ENCODE data around the gene PIK3AP1. TPM values are rescaled to one million over a fixed set of nuclear protein-coding genes. Genes with fewer than 3 reads are reported as not detected.

Gene PIK3AP1
- total and polyA plus RNA-seq, 10 of the 15 experiments (the other 5 are each of a cell fraction or from before 2014, with no cell fraction given): 26.2 to 306 (median 119) TPM

DNA sequence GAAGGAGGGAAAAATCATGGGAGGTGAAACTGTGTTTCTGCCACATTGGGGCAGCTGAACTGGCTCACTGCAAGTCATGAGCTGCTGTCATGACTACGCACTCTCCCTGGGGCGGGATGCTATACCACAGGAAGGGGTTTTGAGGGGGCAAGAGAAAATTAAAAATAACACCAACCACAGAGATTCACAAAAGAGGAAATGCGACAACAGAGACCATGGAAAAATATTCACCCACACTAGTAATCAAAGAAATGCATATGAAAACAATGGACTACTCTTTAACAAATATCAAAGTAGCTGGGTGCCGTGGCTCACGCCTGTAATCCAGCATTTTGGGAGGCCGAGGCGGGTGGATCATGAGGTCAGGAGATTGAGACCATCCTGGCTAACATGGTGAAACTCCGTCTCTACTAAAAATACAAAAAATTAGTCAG is 68.3 kb downstream of the PIK3AP1 start (continued):
- TF ChIP-seq ZNF207 (IDR thresholded peaks at IDR 0.05; ENCODE audit: borderline replicate concordance) (no peak), CREB1 (IDR thresholded peaks at IDR 0.05; ENCODE audit: low read depth) (peak; percentile 59), SRF (IDR thresholded peaks at IDR 0.05; ENCODE audit: low read depth in 2 of 2, low read length in 2 of 2) (no peak), GATAD2B (conservative IDR thresholded peaks at IDR 0.05; ENCODE audit: low read depth) (peak; percentile 47; the same call in 1 of the 2 replicates), HSF1 (IDR thresholded peaks at IDR 0.05; ENCODE audit: low read depth, low read length) (no peak), RUNX3 (IDR thresholded peaks at IDR 0.05; ENCODE audit: low read length) (peak; percentile 98), TCF3 (IDR thresholded peaks at IDR 0.05; ENCODE audit: borderline replicate concordance, insufficient read depth, low read depth, low read length) (peak; percentile 89), RFX5 (IDR thresholded peaks at IDR 0.05; ENCODE audit: low read depth, low read length) (no peak), BMI1 (IDR thresholded peaks at IDR 0.05; ENCODE audit: borderline replicate concordance) (peak; percentile 92), NFIC (IDR thresholded peaks at IDR 0.05; ENCODE audit: low read depth, low read length) (peak; percentile 90), MTA2 (IDR thresholded peaks at IDR 0.05; ENCODE audit: low read depth) (peak; percentile 92), ATF7 (IDR thresholded peaks at IDR 0.05; ENCODE audit: low read depth) (peak; percentile 76), USF1 (IDR thresholded peaks at IDR 0.05; ENCODE audit: borderline replicate concordance, extremely low read length, insufficient read depth, low read depth, low read length) (no peak), POLR2AphosphoS2 (IDR thresholded peaks at IDR 0.05; ENCODE audit: low read depth, low read length) (no peak), POLR2AphosphoS5 (IDR thresholded peaks at IDR 0.05; ENCODE audit: low read length) (no peak; the same call in 1 of the 2 replicates), ZBTB40 (IDR thresholded peaks at IDR 0.05; ENCODE audit: borderline replicate concordance) (peak; percentile 29; the same call in 1 of the 2 replicates), ASH2L (IDR thresholded peaks at IDR 0.05; ENCODE audit: borderline replicate concordance, low read depth) (no peak), ZSCAN29 (IDR thresholded peaks at IDR 0.05) (no peak), IRF4 (IDR thresholded peaks at IDR 0.05; ENCODE audit: low read depth, low read length) (peak; percentile 69; the same call in 1 of the 2 replicates), SIX5 (IDR thresholded peaks at IDR 0.05; ENCODE audit: low read depth, low read length, severe bottlenecking) (no peak)
- TF ChIP-seq, protein P1, sequence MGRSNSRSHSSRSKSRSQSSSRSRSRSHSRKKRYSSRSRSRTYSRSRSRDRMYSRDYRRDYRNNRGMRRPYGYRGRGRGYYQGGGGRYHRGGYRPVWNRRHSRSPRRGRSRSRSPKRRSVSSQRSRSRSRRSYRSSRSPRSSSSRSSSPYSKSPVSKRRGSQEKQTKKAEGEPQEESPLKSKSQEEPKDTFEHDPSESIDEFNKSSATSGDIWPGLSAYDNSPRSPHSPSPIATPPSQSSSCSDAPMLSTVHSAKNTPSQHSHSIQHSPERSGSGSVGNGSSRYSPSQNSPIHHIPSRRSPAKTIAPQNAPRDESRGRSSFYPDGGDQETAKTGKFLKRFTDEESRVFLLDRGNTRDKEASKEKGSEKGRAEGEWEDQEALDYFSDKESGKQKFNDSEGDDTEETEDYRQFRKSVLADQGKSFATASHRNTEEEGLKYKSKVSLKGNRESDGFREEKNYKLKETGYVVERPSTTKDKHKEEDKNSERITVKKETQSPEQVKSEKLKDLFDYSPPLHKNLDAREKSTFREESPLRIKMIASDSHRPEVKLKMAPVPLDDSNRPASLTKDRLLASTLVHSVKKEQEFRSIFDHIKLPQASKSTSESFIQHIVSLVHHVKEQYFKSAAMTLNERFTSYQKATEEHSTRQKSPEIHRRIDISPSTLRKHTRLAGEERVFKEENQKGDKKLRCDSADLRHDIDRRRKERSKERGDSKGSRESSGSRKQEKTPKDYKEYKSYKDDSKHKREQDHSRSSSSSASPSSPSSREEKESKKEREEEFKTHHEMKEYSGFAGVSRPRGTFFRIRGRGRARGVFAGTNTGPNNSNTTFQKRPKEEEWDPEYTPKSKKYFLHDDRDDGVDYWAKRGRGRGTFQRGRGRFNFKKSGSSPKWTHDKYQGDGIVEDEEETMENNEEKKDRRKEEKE (IDR thresholded peaks at IDR 0.05): no peak

Measured in GM12878 (cell line).